ENCODE data around the gene EEF2.
"Not testable (repeated sequence)": the region's sequence is repeated elsewhere in the genome, so short reads cannot be mapped to it uniquely, and the experiment has no call there.

Gene EEF2

DNA sequence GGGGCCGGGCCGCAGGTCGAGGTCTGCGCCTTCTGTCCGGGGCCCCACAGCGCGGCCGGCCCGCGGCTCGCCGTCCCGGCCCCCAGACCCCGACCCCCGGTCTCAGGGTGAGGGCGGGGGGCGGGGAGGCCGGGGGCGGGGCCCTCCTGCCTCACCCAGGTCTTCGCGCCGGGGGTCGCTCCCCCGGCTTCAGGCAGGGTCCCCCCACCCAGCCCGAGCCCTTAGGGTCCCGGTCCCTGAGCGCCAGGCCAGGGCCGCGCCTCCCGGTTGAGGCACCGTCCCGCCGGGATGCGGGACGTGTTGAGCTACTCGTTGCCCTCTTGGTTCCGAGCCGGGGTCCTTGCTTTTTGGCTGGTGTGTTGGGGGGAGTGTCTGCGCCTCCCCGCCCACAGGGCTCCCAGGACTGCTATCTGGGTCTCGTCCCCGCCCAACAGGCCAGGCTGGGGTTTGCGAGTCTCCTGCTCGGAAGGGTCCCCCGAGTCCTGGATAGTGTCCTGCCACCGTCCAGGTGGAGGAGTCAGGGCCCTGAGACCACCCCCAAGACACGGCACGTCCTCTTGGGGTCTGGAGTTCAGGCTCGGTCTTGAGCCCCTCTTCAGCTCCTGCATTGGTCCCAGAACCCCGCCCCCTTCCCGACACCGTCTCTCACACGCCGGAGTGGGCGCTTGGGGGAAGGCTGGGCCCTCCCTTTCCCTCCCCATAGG lies 22.7 kb upstream of the EEF2 start:
- Histone ChIP-seq H3K4me1 (ENCODE audit: control extremely low read depth in 1 of 4, control insufficient read depth in 4 of 4, insufficient read depth in 4 of 4, low read length in 3 of 4) (peaks cover 9 to 25% (median 17%) of the 10 kb centered on the region in 4 experiments), H3K27ac (ENCODE audit: insufficient read depth in 1 of 2, low read depth in 1 of 2, low read length in 2 of 2, poor library complexity in 1 of 2, severe bottlenecking in 2 of 2) (peak overlapping the region in 1 of 2 experiments; percentile 82), H3K36me3 (ENCODE audit: control insufficient read depth in 4 of 4, insufficient read depth in 4 of 4, low read length in 3 of 4) (peaks cover 0 to 24% (median 8%) of the 10 kb centered on the region in 4 experiments), H3K27me3 (replicated peaks in 2 of 5; ENCODE audit: control insufficient read depth in 4 of 5, insufficient read depth in 5 of 5, low read length in 4 of 5) (no peaks in the 10 kb centered on the region), H3K9me3 (ENCODE audit: control extremely low read depth in 1 of 5, control insufficient read depth in 4 of 5, insufficient read depth in 2 of 5, low read depth in 1 of 5, low read length in 4 of 5) (no peaks in the 10 kb centered on the region), H3K4me3 (ENCODE audit: control insufficient read depth in 1 of 7, extremely low read depth in 1 of 7, insufficient read depth in 4 of 7, low read depth in 2 of 7, low read length in 6 of 7) (peak overlapping the region; percentile 82 to 96 (median 89))
- WGBS (ENCODE audit: insufficient coverage): under 1% methylated on average over 26 of the region's 55 CpGs
- POLR2A ChIA-PET: interaction anchor here (1.2 to 1.4 kb wide), 2 partner anchors 23 to 131 kb away, joined by 3 to 8 read pairs; partner anchors contain the start of gene EEF2
- DNase-seq: peak in 2 of 3 donors; percentile 21 to 25
- CTCF ChIA-PET: interaction anchor here (1.5 to 2.2 kb wide), 2 partner anchors 20 to 193 kb away, joined by 4 to 12 read pairs; no protein-coding TSS in a partner anchor

DNA sequence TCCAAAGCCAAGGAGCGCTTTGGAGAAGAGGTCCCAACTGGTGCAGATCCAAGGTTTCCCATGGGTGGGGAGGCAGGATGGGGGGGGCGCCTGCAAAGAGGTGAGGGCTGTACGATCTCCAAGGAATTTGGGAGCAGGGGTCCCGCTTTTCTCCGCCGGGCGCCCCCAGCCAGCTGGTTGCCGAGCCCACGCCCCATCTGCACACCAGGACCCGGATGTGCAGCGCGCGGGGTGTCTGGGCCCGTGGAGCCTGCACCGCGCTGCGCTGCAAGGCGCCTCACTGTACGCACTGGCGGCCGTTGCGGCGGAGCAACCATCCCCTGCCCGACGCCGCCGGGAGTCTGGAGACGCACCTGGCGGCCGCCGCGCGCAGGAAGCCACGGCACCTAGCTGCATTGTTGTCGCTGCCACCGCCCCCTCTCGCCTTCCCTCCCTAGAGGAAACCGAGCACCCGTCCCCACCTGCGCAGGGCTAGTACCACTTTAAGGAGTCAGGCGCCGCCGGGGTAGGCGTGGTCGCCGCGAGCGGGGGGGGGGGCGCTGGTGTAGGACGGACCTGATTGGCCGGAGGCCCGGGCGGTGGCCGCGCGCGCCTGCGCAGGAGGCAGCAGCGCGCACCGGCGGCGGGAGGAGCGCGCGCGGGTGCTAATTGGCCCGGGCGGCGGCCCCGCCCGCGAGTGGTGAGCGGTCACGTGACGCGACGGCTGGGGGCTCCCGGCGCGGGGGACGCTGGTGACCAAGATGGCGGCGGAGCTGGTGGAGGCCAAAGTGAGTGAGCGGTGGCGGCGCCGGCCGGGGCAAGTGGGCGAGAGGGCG lies 22.0 kb upstream of the EEF2 start, which contains the start of gene PIAS4:
Gene PIAS4 (plus strand): TSS at position 716 of the 815 bp plus-strand sequence. CDS start 25 bp downstream, at position 741.
- POLR2A ChIA-PET: interaction anchor here (0.7 to 1.4 kb wide), 3 partner anchors 22 to 516 kb away, joined by 3 to 8 read pairs (median 3); partner anchors contain the start of gene EEF2
- CTCF ChIA-PET: interaction anchor here (0.6 to 2.2 kb wide), 2 partner anchors 19 to 22 kb away, joined by 3 to 12 read pairs; partner anchors contain the start of gene EEF2
- H3K4me3 ChIP-seq (ENCODE audit: control insufficient read depth in 1 of 7, extremely low read depth in 1 of 7, insufficient read depth in 4 of 7, low read depth in 2 of 7, low read length in 6 of 7): peak within 1 kb of the TSS; percentile 82 to 96 (median 89)
- H3K36me3 ChIP-seq (ENCODE audit: control insufficient read depth in 4 of 4, insufficient read depth in 4 of 4, low read length in 3 of 4): peaks cover 0 to 16% (median 6%) of the 10 kb centered on the region in 4 experiments
- H3K4me1 ChIP-seq (ENCODE audit: control extremely low read depth in 1 of 4, control insufficient read depth in 4 of 4, insufficient read depth in 4 of 4, low read length in 3 of 4): peaks cover 9 to 25% (median 17%) of the 10 kb centered on the region in 4 experiments
- no peaks in the 10 kb centered on the region for H3K27me3 ChIP-seq (replicated peaks in 2 of 5; ENCODE audit: control insufficient read depth in 4 of 5, insufficient read depth in 5 of 5, low read length in 4 of 5)
- peak within 1 kb of the TSS; percentile 15 to 82 for H3K27ac ChIP-seq (ENCODE audit: insufficient read depth in 1 of 2, low read depth in 1 of 2, low read length in 2 of 2, poor library complexity in 1 of 2, severe bottlenecking in 2 of 2)
- WGBS (ENCODE audit: insufficient coverage): 0% methylated on average over 70 of the region's 91 CpGs
- no peaks in the 10 kb centered on the region for H3K9me3 ChIP-seq (ENCODE audit: control extremely low read depth in 1 of 5, control insufficient read depth in 4 of 5, insufficient read depth in 2 of 5, low read depth in 1 of 5, low read length in 4 of 5)
- peak; percentile 93 to 97 (median 97) for DNase-seq

- H3K27ac ChIP-seq (ENCODE audit: insufficient read depth in 1 of 2, low read depth in 1 of 2, low read length in 2 of 2, poor library complexity in 1 of 2, severe bottlenecking in 2 of 2); H3K9me3 ChIP-seq (ENCODE audit: control extremely low read depth in 1 of 5, control insufficient read depth in 4 of 5, insufficient read depth in 2 of 5, low read depth in 1 of 5, low read length in 4 of 5); H3K4me3 ChIP-seq (ENCODE audit: control insufficient read depth in 1 of 7, extremely low read depth in 1 of 7, insufficient read depth in 4 of 7, low read depth in 2 of 7, low read length in 6 of 7); H3K36me3 ChIP-seq (ENCODE audit: control insufficient read depth in 4 of 4, insufficient read depth in 4 of 4, low read length in 3 of 4); DNase-seq; POLR2A ChIA-PET; H3K27me3 ChIP-seq (replicated peaks in 2 of 5; ENCODE audit: control insufficient read depth in 4 of 5, insufficient read depth in 5 of 5, low read length in 4 of 5): not testable (repeated sequence)
- CTCF ChIA-PET: interaction anchor here (0.8 to 1.3 kb wide), 2 partner anchors 9 kb away, joined by 3 to 4 read pairs; no protein-coding TSS in a partner anchor
- H3K4me1 ChIP-seq (ENCODE audit: control extremely low read depth in 1 of 4, control insufficient read depth in 4 of 4, insufficient read depth in 4 of 4, low read length in 3 of 4): peaks cover 9 to 22% (median 15%) of the 10 kb centered on the region in 4 experiments
- WGBS (ENCODE audit: insufficient coverage): 97% methylated on average over 7 of the region's 9 CpGs
Observed at GRCh38 chr19:4005436-4005835, 20.2 kb upstream of the EEF2 start.

DNA sequence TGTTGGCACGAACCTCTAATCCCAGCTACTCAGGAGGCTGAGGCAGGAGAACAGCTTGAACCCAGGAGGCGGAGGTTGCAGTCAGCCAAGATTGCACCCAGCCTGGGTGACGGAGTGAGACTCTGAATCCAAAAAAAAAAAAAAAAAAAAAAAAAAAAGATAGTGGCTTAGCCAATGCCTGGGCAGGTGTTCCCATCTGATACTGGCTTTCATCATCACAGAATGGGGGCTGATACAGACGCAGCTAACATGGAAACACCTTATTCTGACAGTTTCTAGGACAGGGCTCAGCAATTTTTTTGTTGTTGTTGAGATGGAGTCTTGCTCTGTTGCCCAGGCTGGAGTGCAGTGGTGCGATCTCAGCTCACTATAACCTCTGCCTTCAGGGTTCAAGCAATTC lies 15.5 kb upstream of the EEF2 start:
- CTCF ChIA-PET: interaction anchor here (1.0 to 1.8 kb wide), 3 partner anchors 10 to 152 kb away, joined by 3 to 5 read pairs (median 3); no protein-coding TSS in a partner anchor
- not testable (repeated sequence) for H3K27me3 ChIP-seq (replicated peaks in 2 of 5; ENCODE audit: control insufficient read depth in 4 of 5, insufficient read depth in 5 of 5, low read length in 4 of 5); H3K27ac ChIP-seq (ENCODE audit: insufficient read depth in 1 of 2, low read depth in 1 of 2, low read length in 2 of 2, poor library complexity in 1 of 2, severe bottlenecking in 2 of 2); DNase-seq; H3K36me3 ChIP-seq (ENCODE audit: control insufficient read depth in 4 of 4, insufficient read depth in 4 of 4, low read length in 3 of 4); H3K4me1 ChIP-seq (ENCODE audit: control extremely low read depth in 1 of 4, control insufficient read depth in 4 of 4, insufficient read depth in 4 of 4, low read length in 3 of 4); H3K9me3 ChIP-seq (ENCODE audit: control extremely low read depth in 1 of 5, control insufficient read depth in 4 of 5, insufficient read depth in 2 of 5, low read depth in 1 of 5, low read length in 4 of 5); H3K4me3 ChIP-seq (ENCODE audit: control insufficient read depth in 1 of 7, extremely low read depth in 1 of 7, insufficient read depth in 4 of 7, low read depth in 2 of 7, low read length in 6 of 7)
- WGBS (ENCODE audit: insufficient coverage): 97% methylated on average over 5 of the region's 5 CpGs
- POLR2A ChIA-PET: interaction anchor here (0.6 kb wide), 1 partner anchor 280 kb away, joined by 3 read pairs; no protein-coding TSS in a partner anchor

GRCh38 chr19:3998667-3999412 lies 13.6 kb upstream of the EEF2 start:
- H3K9me3 ChIP-seq (ENCODE audit: control extremely low read depth in 1 of 5, control insufficient read depth in 4 of 5, insufficient read depth in 2 of 5, low read depth in 1 of 5, low read length in 4 of 5); H3K4me1 ChIP-seq (ENCODE audit: control extremely low read depth in 1 of 4, control insufficient read depth in 4 of 4, insufficient read depth in 4 of 4, low read length in 3 of 4); POLR2A ChIA-PET; H3K4me3 ChIP-seq (ENCODE audit: control insufficient read depth in 1 of 7, extremely low read depth in 1 of 7, insufficient read depth in 4 of 7, low read depth in 2 of 7, low read length in 6 of 7); H3K36me3 ChIP-seq (ENCODE audit: control insufficient read depth in 4 of 4, insufficient read depth in 4 of 4, low read length in 3 of 4); H3K27me3 ChIP-seq (replicated peaks in 2 of 5; ENCODE audit: control insufficient read depth in 4 of 5, insufficient read depth in 5 of 5, low read length in 4 of 5); DNase-seq; H3K27ac ChIP-seq (ENCODE audit: insufficient read depth in 1 of 2, low read depth in 1 of 2, low read length in 2 of 2, poor library complexity in 1 of 2, severe bottlenecking in 2 of 2): not testable (repeated sequence)
- 98% methylated on average over 21 of the region's 29 CpGs for WGBS (ENCODE audit: insufficient coverage)
- CTCF ChIA-PET: interaction anchor here (2.2 kb wide), 1 partner anchor 13 kb away, joined by 8 read pairs; the partner anchor contains the start of gene EEF2

- Histone ChIP-seq H3K27ac (ENCODE audit: insufficient read depth in 1 of 2, low read depth in 1 of 2, low read length in 2 of 2, poor library complexity in 1 of 2, severe bottlenecking in 2 of 2) (no peak overlapping the region), H3K36me3 (ENCODE audit: control insufficient read depth in 4 of 4, insufficient read depth in 4 of 4, low read length in 3 of 4) (no peaks in the 10 kb centered on the region), H3K9me3 (ENCODE audit: control extremely low read depth in 1 of 5, control insufficient read depth in 4 of 5, insufficient read depth in 2 of 5, low read depth in 1 of 5, low read length in 4 of 5) (no peaks in the 10 kb centered on the region), H3K27me3 (replicated peaks in 2 of 5; ENCODE audit: control insufficient read depth in 4 of 5, insufficient read depth in 5 of 5, low read length in 4 of 5) (no peaks in the 10 kb centered on the region), H3K4me3 (ENCODE audit: control insufficient read depth in 1 of 7, extremely low read depth in 1 of 7, insufficient read depth in 4 of 7, low read depth in 2 of 7, low read length in 6 of 7) (no peak overlapping the region), H3K4me1 (ENCODE audit: control extremely low read depth in 1 of 4, control insufficient read depth in 4 of 4, insufficient read depth in 4 of 4, low read length in 3 of 4) (peaks cover 0 to 2% (median 0%) of the 10 kb centered on the region in 4 experiments)
- ChIA-PET CTCF (no interaction called here), POLR2A (no interaction called here)
- no CpG with 5 or more reads among the region's 6 CpGs for WGBS (ENCODE audit: insufficient coverage)
- no peak for DNase-seq
Observed at GRCh38 chr19:3995607-3996006, 10.3 kb upstream of the EEF2 start.
